SK-N-SH (cell line): Measurements from ENCODE around the gene ARL6IP5. TPM values are rescaled to one million over a fixed set of nuclear protein-coding genes. Genes with fewer than 3 reads are reported as not detected.

Experiments
- CTCF ChIA-PET: fragments of 300-600, 350-600 bp; formaldehyde crosslinking; extraction: SDS; loops from one replicate; lab custom pipeline; 2021; lab: Yijun Ruan, JAX
- POLR2A ChIA-PET: fragments of 350-600 bp; sonication (Branson Sonifier 250); formaldehyde crosslinking; extraction: SDS; loops from one replicate; lab custom pipeline; 2020; ENCODE audit warnings: antibody characterized with exemption, inconsistent platforms; lab: Yijun Ruan, JAX
- DNase-seq: peaks from one replicate; pipeline ENCODE4 v3.0.0; 2012
- H2AFZ ChIP-seq: fragments of 200-600 bp; sonication (generic); 2 replicates; pipeline ENCODE4 v1.8.1; 2016; ENCODE audit warnings: antibody characterized with exemption, mild to moderate bottlenecking, low read depth
- H3F3A ChIP-seq: fragments of 200-600 bp; sonication (generic); replicated peaks from 2 replicates; pipeline ENCODE3; 2016; ENCODE audit warnings: antibody characterized with exemption, mild to moderate bottlenecking; ENCODE audit not compliant: insufficient read depth
- H3K27ac ChIP-seq, 2 experiments: fragments of 200-500 bp in 1 of 2; fragments of 200-600 bp in 1 of 2; sonication (Bioruptor generic) in 1 of 2; sonication (generic), shearing (Covaris generic) in 1 of 2; 2 replicates each; pipeline versions ENCODE4 v1.5.1 to v1.6.1; 2014 to 2016; ENCODE audit warnings: low read depth in 2 of 2, inconsistent platforms in 1 of 2, low read length in 1 of 2, mild to moderate bottlenecking in 1 of 2, mixed read lengths in 1 of 2
- H3K27me3 ChIP-seq: fragments of 200-600 bp; sonication (generic), shearing (Covaris generic); 2 replicates; pipeline ENCODE4 v1.6.1; 2016; ENCODE audit warnings: mixed run types; ENCODE audit not compliant: insufficient read depth
- H3K36me3 ChIP-seq, 2 experiments: fragments of 200-500 bp in 1 of 2; fragments of 200-600 bp in 1 of 2; sonication (Bioruptor generic) in 1 of 2; sonication (generic) in 1 of 2; replicated peaks in 1 of 2; 2 replicates each; pipeline versions ENCODE3 to v1.5.1; 2014 to 2016; ENCODE audit warnings: low read length in 1 of 2, mild to moderate bottlenecking in 1 of 2; ENCODE audit not compliant: insufficient read depth in 2 of 2, control insufficient read depth in 1 of 2
- H3K4me1 ChIP-seq, 2 experiments: fragments of 200-500 bp in 1 of 2; fragments of 200-600 bp in 1 of 2; sonication (Bioruptor generic) in 1 of 2; sonication (generic), shearing (Covaris generic) in 1 of 2; 2 replicates each; pipeline versions ENCODE4 v1.5.1 to v1.6.1; 2014 to 2016; ENCODE audit warnings: low read depth in 1 of 2, low read length in 1 of 2, mixed run types in 1 of 2; ENCODE audit not compliant: insufficient read depth in 2 of 2, control insufficient read depth in 1 of 2
- H3K4me2 ChIP-seq: fragments of 200-600 bp; sonication (generic), shearing (Covaris generic); 2 replicates; pipeline ENCODE4 v1.6.1; 2017; ENCODE audit warnings: mixed run types
- H3K4me3 ChIP-seq, 2 experiments: fragments of 200-500 bp in 1 of 2; fragments of 200-600 bp in 1 of 2; sonication (Bioruptor generic) in 1 of 2; sonication (generic), shearing (Covaris generic) in 1 of 2; 2 replicates each; pipeline versions ENCODE4 v1.5.1 to v1.8.1; 2014 to 2016; ENCODE audit warnings: low read depth in 2 of 2, inconsistent platforms in 1 of 2, low read length in 1 of 2, mild to moderate bottlenecking in 1 of 2, mixed read lengths in 1 of 2, moderate library complexity in 1 of 2
- H3K79me2 ChIP-seq: fragments of 200-600 bp; sonication (generic); 2 replicates; pipeline ENCODE4 v1.8.1; 2017; ENCODE audit warnings: mild to moderate bottlenecking; ENCODE audit not compliant: insufficient read depth
- H3K9ac ChIP-seq: fragments of 200-600 bp; sonication (generic); 2 replicates; pipeline ENCODE4 v1.6.1; 2017; ENCODE audit warnings: mixed run types
- H3K9me2 ChIP-seq: fragments of 200-600 bp; sonication (generic); 2 replicates; pipeline ENCODE4 v1.6.1; 2017; ENCODE audit warnings: mixed run types
- H3K9me3 ChIP-seq: fragments of 200-600 bp; sonication (generic); 2 replicates; pipeline ENCODE4 v1.6.1; 2017; ENCODE audit warnings: mixed run types, mild to moderate bottlenecking, moderate library complexity
- H4K20me1 ChIP-seq: fragments of 200-600 bp; sonication (generic); 2 replicates; pipeline ENCODE4 v1.6.1; 2017; ENCODE audit warnings: mild to moderate bottlenecking, mixed run types; ENCODE audit not compliant: insufficient read depth
- ELF1 ChIP-seq: IDR thresholded peaks from 2 replicates; pipeline ENCODE4 v1.4.0; 2012
- FOXJ3 ChIP-seq: sonication (generic); formaldehyde crosslinking; IDR thresholded peaks from 2 replicates; pipeline ENCODE4 v1.5.1; 2020; ENCODE audit warnings: mild to moderate bottlenecking, missing genetic modification reagents
- FOXM1 ChIP-seq: IDR thresholded peaks from 2 replicates; pipeline ENCODE4 v1.4.0; 2012; ENCODE audit warnings: low read depth, mild to moderate bottlenecking
- GABPA ChIP-seq: IDR thresholded peaks from 2 replicates; pipeline ENCODE4 v1.4.0; 2012; ENCODE audit warnings: low read depth, mild to moderate bottlenecking
- GATA2 ChIP-seq: sonication (generic); formaldehyde crosslinking; IDR thresholded peaks from 2 replicates; pipeline ENCODE4 v1.5.0; 2020; ENCODE audit warnings: mild to moderate bottlenecking, missing genetic modification reagents
- MXI1 ChIP-seq: IDR thresholded peaks from 2 replicates; pipeline ENCODE4 v1.6.1; 2012; ENCODE audit warnings: mild to moderate bottlenecking, low read depth, low read length, improper control_type of control experiment
- NFIC ChIP-seq: IDR thresholded peaks from 2 replicates; pipeline ENCODE4 v1.4.0; 2012; ENCODE audit warnings: borderline replicate concordance
- NRF1 ChIP-seq: IDR thresholded peaks from 2 replicates; pipeline ENCODE4 v1.6.1; 2012; ENCODE audit warnings: low read depth, mild to moderate bottlenecking, low read length
- POLR2AphosphoS5 ChIP-seq: IDR thresholded peaks from 2 replicates; pipeline ENCODE4 v1.6.1; 2012; ENCODE audit warnings: low read depth, low read length
- RAD21 ChIP-seq: IDR thresholded peaks from 2 replicates; pipeline ENCODE4 v1.6.1; 2012; ENCODE audit warnings: mild to moderate bottlenecking, low read length
- RCOR1 ChIP-seq: fragments of 150-350 bp; IDR thresholded peaks from 2 replicates; pipeline ENCODE4 v1.6.1; 2017; ENCODE audit warnings: antibody characterized with exemption, low read length
- RFX5 ChIP-seq: IDR thresholded peaks from 2 replicates; pipeline ENCODE4 v1.6.1; 2012; ENCODE audit warnings: mild to moderate bottlenecking, improper control_type of control experiment, low read length
- RXRA ChIP-seq: IDR thresholded peaks from 2 replicates; pipeline ENCODE4 v1.4.0; 2012; ENCODE audit warnings: low read depth, mild to moderate bottlenecking, borderline replicate concordance
- SIN3A ChIP-seq: IDR thresholded peaks from 2 replicates; pipeline ENCODE4 v1.6.1; 2012; ENCODE audit warnings: low read depth, mild to moderate bottlenecking, low read length, moderate library complexity, borderline replicate concordance
- SMC3 ChIP-seq: IDR thresholded peaks from 2 replicates; pipeline ENCODE4 v1.6.1; 2012; ENCODE audit warnings: low read depth, low read length, improper control_type of control experiment
- TAF1 ChIP-seq: IDR thresholded peaks from 2 replicates; pipeline ENCODE4 v1.6.1; 2012; ENCODE audit warnings: low read depth, mild to moderate bottlenecking, low read length, moderate library complexity, borderline replicate concordance
- TCF12 ChIP-seq: IDR thresholded peaks from 2 replicates; pipeline ENCODE4 v1.4.0; 2012
- YY1 ChIP-seq: IDR thresholded peaks from 2 replicates; pipeline ENCODE4 v1.4.0; 2012; ENCODE audit warnings: low read depth, mild to moderate bottlenecking
- WGBS: methylation state at CpG from one replicate; pipeline ENCODE4 v1.1.6; 2017; ENCODE audit warnings: low lambda C conversion rate; 5-methylcytosine and 5-hydroxymethylcytosine counted together
- polyA plus RNA-seq, 3 experiments: library from polyadenylated mRNA; depleted of rRNA; stranded (reverse); fragments of >200 nt; gene quantifications; 2 replicates each; pipeline ENCODE4 v1.2.3, GENCODE V29; 2012
- TF ChIP-seq, protein P1 (sequence below): IDR thresholded peaks from 2 replicates; pipeline ENCODE4 v1.4.0; 2012; ENCODE audit warnings: low read depth, borderline replicate concordance
- TF ChIP-seq, protein P2 (sequence below): IDR thresholded peaks from 2 replicates; pipeline ENCODE4 v1.4.0; 2012; ENCODE audit warnings: low read depth
- TF ChIP-seq, protein P3 (sequence below): fragments of 150-350 bp; IDR thresholded peaks from 2 replicates; pipeline ENCODE4 v1.6.1; 2016; ENCODE audit warnings: mild to moderate bottlenecking, low read depth, low read length
- TF ChIP-seq, protein P4 (sequence below): fragments of 150-350 bp; IDR thresholded peaks from 2 replicates; pipeline ENCODE4 v1.6.1; 2017; ENCODE audit warnings: antibody characterized with exemption, low read length, low read depth, borderline replicate concordance

The ARL6IP5 gene
- polyA plus RNA-seq, 1 of the 3 experiments (the other 2 are of a cell fraction), result 64.6 TPM

DNA sequence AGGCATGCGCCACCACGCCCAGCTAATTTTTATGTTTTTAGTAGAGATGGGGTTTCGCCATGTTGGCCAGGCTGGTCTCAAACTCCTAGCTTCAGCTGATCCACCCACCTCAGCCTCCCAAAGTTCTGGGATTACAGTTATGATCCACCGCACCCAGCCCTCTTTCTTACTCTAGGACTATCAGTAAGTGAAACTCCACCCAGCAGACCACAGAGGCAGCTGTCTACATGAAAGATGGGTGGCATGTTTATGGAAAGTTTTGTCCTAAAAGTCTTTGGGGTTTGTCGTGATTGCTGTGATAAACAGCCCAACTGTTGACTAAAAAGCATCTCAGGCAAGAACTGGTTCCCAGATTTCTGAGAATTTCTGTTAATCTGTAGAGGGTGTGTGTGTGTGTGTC, 10.9 kb downstream of the ARL6IP5 start:
- Histone ChIP-seq H3K9ac (no peak overlapping the region), H3K9me2 (no peaks in the 10 kb centered on the region), H3K79me2 (peaks cover 89% of the 10 kb centered on the region), H3K4me3 (no peak overlapping the region), H4K20me1 (peaks cover 51% of the 10 kb centered on the region), H2AFZ (no peak overlapping the region), H3F3A (peaks cover 19% of the 10 kb centered on the region), H3K4me1 (peaks cover 0 to 8% of the 10 kb centered on the region in 2 experiments; a peak in 2 of 4 replicates), H3K36me3 (peaks cover 0 to 37% of the 10 kb centered on the region in 2 experiments), H3K9me3 (no peaks in the 10 kb centered on the region), H3K27me3 (no peaks in the 10 kb centered on the region), H3K27ac (no peak overlapping the region), H3K4me2 (no peak overlapping the region)
- 93% methylated on average over 5 of the region's 5 CpGs for WGBS
- ChIA-PET CTCF (interaction anchor here (2.4 kb wide), 1 partner anchor 25 kb away, joined by 8 read pairs; no protein-coding TSS in a partner anchor), POLR2A (no interaction called here)
- DNase-seq, result no peak
- TF ChIP-seq RCOR1, result no peak
- no peak for TF ChIP-seq TAF1
- no peak for TF ChIP-seq RFX5
- TF ChIP-seq, protein P1, sequence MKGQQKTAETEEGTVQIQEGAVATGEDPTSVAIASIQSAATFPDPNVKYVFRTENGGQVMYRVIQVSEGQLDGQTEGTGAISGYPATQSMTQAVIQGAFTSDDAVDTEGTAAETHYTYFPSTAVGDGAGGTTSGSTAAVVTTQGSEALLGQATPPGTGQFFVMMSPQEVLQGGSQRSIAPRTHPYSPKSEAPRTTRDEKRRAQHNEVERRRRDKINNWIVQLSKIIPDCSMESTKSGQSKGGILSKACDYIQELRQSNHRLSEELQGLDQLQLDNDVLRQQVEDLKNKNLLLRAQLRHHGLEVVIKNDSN, result no peak
- no peak for TF ChIP-seq FOXJ3 (CRISPR knock-in tag)
- TF ChIP-seq MXI1, result no peak
- TF ChIP-seq, protein P2, sequence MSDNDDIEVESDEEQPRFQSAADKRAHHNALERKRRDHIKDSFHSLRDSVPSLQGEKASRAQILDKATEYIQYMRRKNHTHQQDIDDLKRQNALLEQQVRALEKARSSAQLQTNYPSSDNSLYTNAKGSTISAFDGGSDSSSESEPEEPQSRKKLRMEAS, result no peak
- no peak for TF ChIP-seq RXRA
- TF ChIP-seq, protein P3, sequence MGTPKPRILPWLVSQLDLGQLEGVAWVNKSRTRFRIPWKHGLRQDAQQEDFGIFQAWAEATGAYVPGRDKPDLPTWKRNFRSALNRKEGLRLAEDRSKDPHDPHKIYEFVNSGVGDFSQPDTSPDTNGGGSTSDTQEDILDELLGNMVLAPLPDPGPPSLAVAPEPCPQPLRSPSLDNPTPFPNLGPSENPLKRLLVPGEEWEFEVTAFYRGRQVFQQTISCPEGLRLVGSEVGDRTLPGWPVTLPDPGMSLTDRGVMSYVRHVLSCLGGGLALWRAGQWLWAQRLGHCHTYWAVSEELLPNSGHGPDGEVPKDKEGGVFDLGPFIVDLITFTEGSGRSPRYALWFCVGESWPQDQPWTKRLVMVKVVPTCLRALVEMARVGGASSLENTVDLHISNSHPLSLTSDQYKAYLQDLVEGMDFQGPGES, result no peak
- TF ChIP-seq FOXM1, result no peak
- TF ChIP-seq RAD21, result no peak
- no peak for TF ChIP-seq GATA2 (CRISPR knock-in tag)
- TF ChIP-seq SIN3A, result no peak
- no peak for TF ChIP-seq ELF1
- TF ChIP-seq NRF1, result no peak
- TF ChIP-seq TCF12, result no peak

DNA sequence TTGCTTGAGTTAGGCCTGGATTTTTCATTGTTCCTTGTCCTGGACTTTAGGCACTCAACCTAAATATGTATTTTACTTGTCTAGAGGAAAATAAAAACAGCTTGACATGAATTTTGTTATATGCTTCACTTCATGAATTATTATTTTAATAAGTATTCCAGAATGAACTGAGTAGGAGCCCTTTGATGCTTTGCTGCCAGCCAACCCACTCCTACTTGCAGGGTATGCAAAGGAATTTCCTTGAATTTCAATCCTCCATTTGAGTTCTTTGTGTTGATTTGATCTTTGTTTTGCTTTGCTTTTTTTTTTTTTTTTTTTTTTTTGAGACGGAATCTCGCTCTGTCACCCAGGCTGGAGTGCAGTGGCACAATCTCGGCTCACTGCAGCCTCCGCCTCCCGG, 11.6 kb downstream of the ARL6IP5 start:
- CTCF ChIA-PET, result no interaction called here
- Histone ChIP-seq H3K4me2 (no peak overlapping the region), H3K9ac (no peak overlapping the region), H3K4me3 (no peak overlapping the region), H3F3A (peaks cover 19% of the 10 kb centered on the region), H3K9me2 (no peaks in the 10 kb centered on the region), H3K36me3 (peaks cover 0 to 39% of the 10 kb centered on the region in 2 experiments), H3K79me2 (peaks cover 89% of the 10 kb centered on the region), H2AFZ (no peak overlapping the region), H3K4me1 (peaks cover 0 to 8% of the 10 kb centered on the region in 2 experiments; a peak in 1 of 4 replicates), H3K9me3 (no peaks in the 10 kb centered on the region), H4K20me1 (peaks cover 45% of the 10 kb centered on the region), H3K27me3 (no peaks in the 10 kb centered on the region), H3K27ac (no peak overlapping the region)
- TF ChIP-seq ELF1, result no peak
- no peak for TF ChIP-seq SMC3
- TF ChIP-seq RCOR1, result no peak
- no peak for TF ChIP-seq POLR2AphosphoS5
- TF ChIP-seq, protein P4, sequence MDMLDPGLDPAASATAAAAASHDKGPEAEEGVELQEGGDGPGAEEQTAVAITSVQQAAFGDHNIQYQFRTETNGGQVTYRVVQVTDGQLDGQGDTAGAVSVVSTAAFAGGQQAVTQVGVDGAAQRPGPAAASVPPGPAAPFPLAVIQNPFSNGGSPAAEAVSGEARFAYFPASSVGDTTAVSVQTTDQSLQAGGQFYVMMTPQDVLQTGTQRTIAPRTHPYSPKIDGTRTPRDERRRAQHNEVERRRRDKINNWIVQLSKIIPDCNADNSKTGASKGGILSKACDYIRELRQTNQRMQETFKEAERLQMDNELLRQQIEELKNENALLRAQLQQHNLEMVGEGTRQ, result no peak
- no peak for TF ChIP-seq GABPA
- TF ChIP-seq MXI1, result no peak
- no peak for TF ChIP-seq RFX5
- no peak for TF ChIP-seq YY1
- no peak for TF ChIP-seq GATA2 (CRISPR knock-in tag)
- TF ChIP-seq FOXJ3 (CRISPR knock-in tag), result no peak
- TF ChIP-seq NFIC, result no peak
- 100% methylated on average over 1 of the region's 5 CpGs for WGBS
- no peak for DNase-seq
- POLR2A ChIA-PET, result no interaction called here
